ENCODE measurements around the gene MEGF6. TPM values are rescaled to one million over a fixed set of nuclear protein-coding genes. Genes with fewer than 3 reads are reported as not detected.

Gene MEGF6
- total and polyA plus RNA-seq, 2 of the 8 experiments (the other 6 are each of a cell fraction or from before 2014, with no cell fraction given), result 4.1 to 14.8 TPM

DNA sequence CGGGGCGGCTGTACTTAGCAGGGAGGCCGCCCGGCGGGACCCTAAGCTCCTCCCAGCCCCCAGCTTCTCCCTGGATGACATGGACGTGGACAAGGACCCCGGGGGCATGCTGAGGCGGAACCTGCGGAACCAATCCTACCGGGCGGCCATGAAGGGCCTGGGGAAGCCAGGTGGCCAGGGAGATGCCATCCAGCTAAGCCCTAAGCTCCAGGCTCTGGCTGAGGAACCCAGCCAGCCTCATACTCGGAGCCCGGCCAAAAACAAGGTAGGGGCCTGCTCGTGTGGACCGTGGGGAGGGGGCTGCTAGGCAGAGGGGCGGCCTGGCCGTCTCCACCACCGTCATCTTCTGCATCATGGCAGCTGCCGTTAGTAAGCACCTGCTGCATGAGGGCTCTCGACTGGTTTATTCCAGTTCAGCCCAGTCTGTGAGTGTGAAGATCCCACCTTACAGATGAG lies 147.9 kb downstream of the MEGF6 start (continued):
- no peak for TF ChIP-seq KDM1A (IDR thresholded peaks at IDR 0.05; ENCODE audit: borderline replicate concordance, low read length)
- no peak for TF ChIP-seq GTF2F1 (IDR thresholded peaks at IDR 0.05; ENCODE audit: borderline replicate concordance, low read depth, low read length)
- no peak for TF ChIP-seq NRF1 (IDR thresholded peaks at IDR 0.05; ENCODE audit: low read depth, low read length)
- no peak for TF ChIP-seq SP4 (IDR thresholded peaks at IDR 0.05; ENCODE audit: low read length)
- no peak for TF ChIP-seq TAF1 (IDR thresholded peaks at IDR 0.05; ENCODE audit: low read depth, low read length)
- TF ChIP-seq TBP (IDR thresholded peaks at IDR 0.05; ENCODE audit: low read depth, low read length), result no peak
- TF ChIP-seq, protein P1, sequence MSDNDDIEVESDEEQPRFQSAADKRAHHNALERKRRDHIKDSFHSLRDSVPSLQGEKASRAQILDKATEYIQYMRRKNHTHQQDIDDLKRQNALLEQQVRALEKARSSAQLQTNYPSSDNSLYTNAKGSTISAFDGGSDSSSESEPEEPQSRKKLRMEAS (IDR thresholded peaks at IDR 0.05), result no peak

Data from H1 (cell line).